WI38 (cell line): ENCODE measurements around the gene KIF16B.

Experiments
- H3K4me3 ChIP-seq: 2 replicates; pipeline ENCODE4 v1.5.1; 2011; ENCODE audit warnings: low read depth, mild to moderate bottlenecking, control low read depth, low read length
- TF ChIP-seq, protein P1 (sequence below): IDR thresholded peaks from 2 replicates; pipeline ENCODE4 v1.5.1; 2012; ENCODE audit warnings: low read depth, mild to moderate bottlenecking, control low read depth, low read length

Gene KIF16B

DNA sequence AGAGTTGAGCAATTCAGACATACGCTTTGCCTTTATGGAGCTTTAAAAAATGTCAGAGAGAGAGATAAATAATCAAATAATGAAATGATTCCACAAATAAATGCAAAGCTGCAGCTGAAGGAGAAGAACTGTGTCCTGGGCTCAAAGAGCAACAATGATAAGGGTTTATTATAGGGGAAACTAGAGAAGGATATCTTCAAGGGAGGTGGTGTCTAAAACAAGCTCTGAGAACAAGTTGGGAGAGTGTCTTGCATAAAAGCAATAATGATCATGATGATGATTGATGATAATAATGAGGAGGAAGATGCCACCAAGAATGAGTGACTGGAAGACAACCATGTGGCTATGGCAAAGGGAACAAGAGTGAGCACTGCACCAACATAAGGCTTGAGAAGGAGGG, 164.3 kb downstream of the KIF16B start:
- no peak overlapping the region for H3K4me3 ChIP-seq
- TF ChIP-seq, protein P1, sequence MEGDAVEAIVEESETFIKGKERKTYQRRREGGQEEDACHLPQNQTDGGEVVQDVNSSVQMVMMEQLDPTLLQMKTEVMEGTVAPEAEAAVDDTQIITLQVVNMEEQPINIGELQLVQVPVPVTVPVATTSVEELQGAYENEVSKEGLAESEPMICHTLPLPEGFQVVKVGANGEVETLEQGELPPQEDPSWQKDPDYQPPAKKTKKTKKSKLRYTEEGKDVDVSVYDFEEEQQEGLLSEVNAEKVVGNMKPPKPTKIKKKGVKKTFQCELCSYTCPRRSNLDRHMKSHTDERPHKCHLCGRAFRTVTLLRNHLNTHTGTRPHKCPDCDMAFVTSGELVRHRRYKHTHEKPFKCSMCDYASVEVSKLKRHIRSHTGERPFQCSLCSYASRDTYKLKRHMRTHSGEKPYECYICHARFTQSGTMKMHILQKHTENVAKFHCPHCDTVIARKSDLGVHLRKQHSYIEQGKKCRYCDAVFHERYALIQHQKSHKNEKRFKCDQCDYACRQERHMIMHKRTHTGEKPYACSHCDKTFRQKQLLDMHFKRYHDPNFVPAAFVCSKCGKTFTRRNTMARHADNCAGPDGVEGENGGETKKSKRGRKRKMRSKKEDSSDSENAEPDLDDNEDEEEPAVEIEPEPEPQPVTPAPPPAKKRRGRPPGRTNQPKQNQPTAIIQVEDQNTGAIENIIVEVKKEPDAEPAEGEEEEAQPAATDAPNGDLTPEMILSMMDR, result no peak

DNA sequence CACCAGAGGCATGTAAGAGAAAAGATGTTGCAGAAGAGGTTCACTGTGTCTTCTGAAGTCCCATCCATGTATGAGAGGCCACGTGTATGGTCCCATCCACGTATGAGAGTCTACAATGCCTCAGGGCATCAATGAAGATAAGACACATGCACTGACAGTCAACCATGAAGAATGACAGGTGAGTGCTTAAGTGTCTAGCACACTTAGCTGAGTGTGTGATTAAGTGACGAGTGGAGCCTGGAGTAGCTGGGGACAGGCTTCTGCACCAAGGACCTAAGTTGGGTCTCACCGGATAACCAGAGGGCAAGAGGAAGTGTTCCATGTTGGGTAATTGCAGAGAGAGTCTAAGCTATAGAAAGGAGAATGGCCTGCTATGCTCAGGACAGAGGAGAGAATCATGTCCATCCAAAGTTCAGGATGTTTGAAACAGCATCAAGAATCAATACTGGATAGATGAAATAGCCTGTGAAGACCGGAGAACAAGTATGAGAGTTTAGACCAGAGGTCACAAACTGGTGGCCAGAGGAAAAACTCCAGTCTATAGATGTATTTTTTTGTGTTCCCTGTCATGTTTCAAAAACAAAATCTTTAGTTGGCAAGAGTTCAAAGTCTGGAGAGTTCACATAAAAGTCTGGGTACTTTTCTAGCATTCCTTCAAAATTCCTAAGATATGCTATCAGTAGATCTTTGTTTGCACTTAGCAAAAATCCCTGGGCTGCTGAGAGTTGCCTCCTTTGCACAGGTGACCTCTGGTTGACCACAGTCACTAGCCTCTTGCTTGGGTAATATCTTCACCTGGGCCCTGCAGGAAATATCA, 165.8 kb downstream of the KIF16B start:
- TF ChIP-seq, protein P1, result no peak
- no peak overlapping the region for H3K4me3 ChIP-seq

- TF ChIP-seq, protein P1, result no peak
- no peak overlapping the region for H3K4me3 ChIP-seq
Observed at GRCh38 chr20:16405254-16405653, 168.0 kb downstream of the KIF16B start.

DNA sequence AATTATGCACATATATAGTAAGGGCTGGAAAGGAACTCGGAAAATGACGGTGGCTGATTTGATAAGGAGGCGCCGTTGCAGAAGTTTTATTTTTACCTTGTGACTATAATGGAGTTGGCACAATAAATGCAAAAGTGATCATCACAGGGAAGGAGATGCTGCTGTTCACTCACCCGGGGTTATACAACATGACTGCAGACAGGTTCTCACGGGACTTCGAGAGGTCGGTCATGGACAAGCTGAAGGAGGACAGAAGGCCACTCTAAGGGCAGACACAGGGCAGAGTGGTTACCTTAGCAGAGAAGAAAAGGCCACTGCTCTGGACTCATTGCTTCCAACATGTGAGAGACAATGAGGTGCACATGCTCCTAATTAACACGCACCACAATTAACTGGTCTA, 168.6 kb downstream of the KIF16B start:
- TF ChIP-seq, protein P1, result no peak

DNA sequence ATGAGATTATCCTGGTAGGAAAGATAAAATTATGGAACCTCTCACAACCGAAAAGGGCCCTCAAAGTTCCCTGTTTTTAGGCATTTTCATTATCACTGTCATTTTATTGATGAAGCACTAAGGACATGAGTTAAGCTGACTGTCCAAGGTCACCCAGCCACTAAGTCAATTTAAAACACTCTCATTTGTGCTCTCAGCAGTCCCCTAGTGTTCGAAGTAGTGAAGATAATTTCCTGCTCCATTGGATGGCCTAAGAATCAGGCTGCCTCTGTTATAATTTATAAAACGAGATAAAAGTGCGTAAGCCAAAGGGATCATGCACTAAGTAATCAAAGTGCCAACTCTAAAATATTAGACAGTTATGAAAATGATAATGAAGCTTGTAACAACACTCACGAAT, 169.1 kb downstream of the KIF16B start:
- TF ChIP-seq, protein P1, result no peak
- no peak overlapping the region for H3K4me3 ChIP-seq

More for the DNA sequence above, 168.6 kb downstream of the KIF16B start:
- no peak overlapping the region for H3K4me3 ChIP-seq

DNA sequence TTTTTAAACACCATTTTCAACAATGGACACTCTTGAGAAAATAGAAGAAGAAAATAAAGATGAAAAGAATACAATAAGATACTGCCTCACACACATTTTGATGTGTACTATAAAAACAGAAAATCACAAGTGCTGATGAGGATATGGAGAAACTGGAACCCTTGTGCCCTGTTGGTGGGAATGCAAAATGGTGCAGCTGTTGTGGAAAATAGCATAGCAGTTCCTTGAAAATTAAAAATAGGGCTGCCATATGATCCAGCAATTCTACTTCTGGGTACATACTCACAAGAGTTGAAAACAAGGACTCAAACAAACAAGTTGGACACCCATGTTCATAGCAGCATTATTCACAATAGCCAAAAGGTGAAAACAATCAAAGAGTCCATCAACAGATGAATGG, 173.0 kb downstream of the KIF16B start:
- no peak overlapping the region for H3K4me3 ChIP-seq
- TF ChIP-seq, protein P1, result no peak

- TF ChIP-seq, protein P1, result no peak
Observed at GRCh38 chr20:16399801-16400200, 173.4 kb downstream of the KIF16B start.

More at GRCh38 chr20:16399801-16400200, 173.4 kb downstream of the KIF16B start:
- no peak overlapping the region for H3K4me3 ChIP-seq
